Activated gamma-delta T cell (primary cell): ENCODE results near the gene NADK2.
"Not testable (repeated sequence)": the region's sequence is repeated elsewhere in the genome, so short reads cannot be mapped to it uniquely, and the experiment has no call there.

Source experiments
- DNase-seq: peaks from one replicate; lab custom pipeline; 2025; lab: John Stamatoyannopoulos, UW
- total RNA-seq, 2 donors: gene quantifications; one replicate each; lab custom pipeline; 2026; lab: John Stamatoyannopoulos, UW

NADK2 gene
- total RNA-seq, result 28.0 to 28.5 reads per million in 2 donors

GRCh38 chr5:36241631-36242533, at the start of gene NADK2:
TSS of gene NADK2 (minus strand) at chr5:36241925. CDS start at chr5:36241798, 127 bp downstream.
- DNase-seq, result peak; percentile 95

- DNase-seq, result no peak
Observed at GRCh38 chr5:36285837-36286615, 44.3 kb upstream of the NADK2 start.

GRCh38 chr5:36283775-36284174, 42.0 kb upstream of the NADK2 start:
- DNase-seq, result not testable (repeated sequence)

- no peak for DNase-seq
Observed at GRCh38 chr5:36281626-36282025, 39.9 kb upstream of the NADK2 start.

- DNase-seq, result no peak
Observed at GRCh38 chr5:36279054-36279698, 37.5 kb upstream of the NADK2 start.

GRCh38 chr5:36277521-36278176, 35.9 kb upstream of the NADK2 start:
- DNase-seq, result no peak

- DNase-seq, result no peak
Observed at GRCh38 chr5:36276864-36277263, 35.1 kb upstream of the NADK2 start.

GRCh38 chr5:36273809-36274526, 32.2 kb upstream of the NADK2 start:
- no peak for DNase-seq

GRCh38 chr5:36272136-36272690, 30.5 kb upstream of the NADK2 start:
- DNase-seq, result no peak

- DNase-seq, result no peak
Observed at GRCh38 chr5:36270876-36271575, 29.3 kb upstream of the NADK2 start.

GRCh38 chr5:36270175-36270574, 28.4 kb upstream of the NADK2 start:
- DNase-seq, result no peak

- no peak for DNase-seq
Observed at GRCh38 chr5:36269478-36269877, 27.8 kb upstream of the NADK2 start.

GRCh38 chr5:36267905-36268304, 26.2 kb upstream of the NADK2 start:
- no peak for DNase-seq

GRCh38 chr5:36264202-36264760, 22.6 kb upstream of the NADK2 start:
- no peak for DNase-seq

- DNase-seq, result no peak
Observed at GRCh38 chr5:36261186-36261585, 19.5 kb upstream of the NADK2 start.

GRCh38 chr5:36253575-36253974, 11.8 kb upstream of the NADK2 start:
- no peak for DNase-seq

- DNase-seq, result no peak
Observed at GRCh38 chr5:36252722-36253365, 11.1 kb upstream of the NADK2 start.

GRCh38 chr5:36251218-36251617, 9.5 kb upstream of the NADK2 start:
- no peak for DNase-seq

GRCh38 chr5:36250427-36250826, 8.7 kb upstream of the NADK2 start:
- no peak for DNase-seq
